ENCODE results near the gene ROBO1. TPM values are rescaled to one million over a fixed set of nuclear protein-coding genes. Genes with fewer than 3 reads are reported as not detected.

ROBO1 gene
- total RNA-seq, 1 donor from 2014 or later, result 169 TPM

DNA sequence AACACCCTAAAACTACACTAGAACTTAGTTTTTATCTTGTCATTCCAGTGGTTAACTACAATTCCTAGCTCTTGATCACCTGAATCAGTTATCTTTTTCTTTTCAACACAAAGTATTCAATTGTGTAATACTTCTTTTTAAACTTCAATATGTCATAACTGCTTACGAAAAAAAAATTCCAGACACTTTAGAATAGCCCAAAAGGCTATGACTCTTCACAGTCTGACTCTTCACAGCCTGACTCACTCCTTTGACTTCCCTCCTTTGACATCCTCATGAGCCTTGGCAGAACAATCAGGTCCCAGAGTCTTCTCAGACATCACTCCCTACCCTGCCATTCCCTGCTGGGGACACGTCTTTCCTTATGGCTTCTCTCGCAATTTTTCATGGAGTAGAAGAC is 727.1 kb downstream of the ROBO1 start:
- TF ChIP-seq EZH2phosphoT487 (IDR thresholded peaks at IDR 0.05) (no peak), EZH2 (IDR thresholded peaks at IDR 0.05) (no peak)
- TF ChIP-seq, protein P1, sequence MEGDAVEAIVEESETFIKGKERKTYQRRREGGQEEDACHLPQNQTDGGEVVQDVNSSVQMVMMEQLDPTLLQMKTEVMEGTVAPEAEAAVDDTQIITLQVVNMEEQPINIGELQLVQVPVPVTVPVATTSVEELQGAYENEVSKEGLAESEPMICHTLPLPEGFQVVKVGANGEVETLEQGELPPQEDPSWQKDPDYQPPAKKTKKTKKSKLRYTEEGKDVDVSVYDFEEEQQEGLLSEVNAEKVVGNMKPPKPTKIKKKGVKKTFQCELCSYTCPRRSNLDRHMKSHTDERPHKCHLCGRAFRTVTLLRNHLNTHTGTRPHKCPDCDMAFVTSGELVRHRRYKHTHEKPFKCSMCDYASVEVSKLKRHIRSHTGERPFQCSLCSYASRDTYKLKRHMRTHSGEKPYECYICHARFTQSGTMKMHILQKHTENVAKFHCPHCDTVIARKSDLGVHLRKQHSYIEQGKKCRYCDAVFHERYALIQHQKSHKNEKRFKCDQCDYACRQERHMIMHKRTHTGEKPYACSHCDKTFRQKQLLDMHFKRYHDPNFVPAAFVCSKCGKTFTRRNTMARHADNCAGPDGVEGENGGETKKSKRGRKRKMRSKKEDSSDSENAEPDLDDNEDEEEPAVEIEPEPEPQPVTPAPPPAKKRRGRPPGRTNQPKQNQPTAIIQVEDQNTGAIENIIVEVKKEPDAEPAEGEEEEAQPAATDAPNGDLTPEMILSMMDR (IDR thresholded peaks at IDR 0.05), result no peak
- Mint-ChIP-seq H3K9me3 (no peaks in the 10 kb centered on the region), H3K27me3 (ENCODE audit: insufficient read depth, low read depth) (no peaks in the 10 kb centered on the region), H3K4me1 (no peaks in the 10 kb centered on the region), H3K4me3 (no peak overlapping the region), H3K27ac (no peak overlapping the region), H3K36me3 (no peaks in the 10 kb centered on the region)
- Histone ChIP-seq H3K9me3 (ENCODE audit: low read depth) (no peaks in the 10 kb centered on the region), H3K36me3 (no peaks in the 10 kb centered on the region), H3K27ac (no peak overlapping the region), H3K4me3 (no peak overlapping the region), H4K20me1 (ENCODE audit: low read depth) (no peaks in the 10 kb centered on the region), H3F3A (ENCODE audit: low read depth) (no peaks in the 10 kb centered on the region), H3K4me2 (no peak overlapping the region), H3K27me3 (no peaks in the 10 kb centered on the region), H3K79me2 (ENCODE audit: low read depth) (no peaks in the 10 kb centered on the region), H3K4me1 (peaks cover 7% of the 10 kb centered on the region), H3K9ac (no peak overlapping the region), H2AFZ (replicated peaks) (no peak overlapping the region)
- DNase-seq (ENCODE audit: low spot score), result no peak

GRCh38 chr3:79040091-79040490 is 727.7 kb downstream of the ROBO1 start:
- H2AFZ ChIP-seq (replicated peaks), result no peak overlapping the region
- H3K36me3 Mint-ChIP-seq, result no peaks in the 10 kb centered on the region

GRCh38 chr3:79039192-79039591 is 728.6 kb downstream of the ROBO1 start:
- Mint-ChIP-seq H3K27me3 (ENCODE audit: insufficient read depth, low read depth) (no peaks in the 10 kb centered on the region), H3K27ac (no peak overlapping the region), H3K4me1 (no peaks in the 10 kb centered on the region), H3K4me3 (no peak overlapping the region), H3K9me3 (no peaks in the 10 kb centered on the region), H3K36me3 (no peaks in the 10 kb centered on the region)
- Histone ChIP-seq H3K4me3 (no peak overlapping the region), H3K9me3 (ENCODE audit: low read depth) (no peaks in the 10 kb centered on the region), H3K4me1 (peaks cover 7% of the 10 kb centered on the region), H4K20me1 (ENCODE audit: low read depth) (no peaks in the 10 kb centered on the region), H3F3A (ENCODE audit: low read depth) (no peaks in the 10 kb centered on the region), H2AFZ (replicated peaks) (no peak overlapping the region), H3K27me3 (no peaks in the 10 kb centered on the region), H3K4me2 (no peak overlapping the region), H3K79me2 (ENCODE audit: low read depth) (no peaks in the 10 kb centered on the region), H3K9ac (no peak overlapping the region), H3K27ac (no peak overlapping the region), H3K36me3 (no peaks in the 10 kb centered on the region)
- DNase-seq (ENCODE audit: low spot score), result no peak
- TF ChIP-seq EZH2 (IDR thresholded peaks at IDR 0.05) (no peak), EZH2phosphoT487 (IDR thresholded peaks at IDR 0.05) (no peak)
- TF ChIP-seq, protein P1 (IDR thresholded peaks at IDR 0.05), result no peak

More at GRCh38 chr3:79040091-79040490, 727.7 kb downstream of the ROBO1 start:
- Histone ChIP-seq H3K9me3 (ENCODE audit: low read depth) (no peaks in the 10 kb centered on the region), H4K20me1 (ENCODE audit: low read depth) (no peaks in the 10 kb centered on the region), H3K27me3 (no peaks in the 10 kb centered on the region), H3K79me2 (ENCODE audit: low read depth) (no peaks in the 10 kb centered on the region), H3K36me3 (no peaks in the 10 kb centered on the region), H3K9ac (no peak overlapping the region), H3K4me3 (no peak overlapping the region), H3F3A (ENCODE audit: low read depth) (no peaks in the 10 kb centered on the region), H3K4me2 (no peak overlapping the region), H3K27ac (no peak overlapping the region), H3K4me1 (peaks cover 7% of the 10 kb centered on the region)
- no peak overlapping the region for H3K4me3 Mint-ChIP-seq
- no peaks in the 10 kb centered on the region for H3K27me3 Mint-ChIP-seq (ENCODE audit: insufficient read depth, low read depth)
- no peaks in the 10 kb centered on the region for H3K4me1 Mint-ChIP-seq
- no peak for DNase-seq (ENCODE audit: low spot score)
- no peaks in the 10 kb centered on the region for H3K9me3 Mint-ChIP-seq
- H3K27ac Mint-ChIP-seq, result no peak overlapping the region
- TF ChIP-seq, protein P1 (IDR thresholded peaks at IDR 0.05), result no peak
- no peak for TF ChIP-seq EZH2 (IDR thresholded peaks at IDR 0.05)
- TF ChIP-seq EZH2phosphoT487 (IDR thresholded peaks at IDR 0.05), result no peak
